Measurements from ENCODE around the gene SLC5A10.

GRCh38 chr17:18946536-18946935, 5.4 kb upstream of the SLC5A10 start:
- TF ChIP-seq CTCF (conservative IDR thresholded peaks at IDR 0.05) (no peak), ZFX (IDR thresholded peaks at IDR 0.05) (no peak)

All from C4-2B (cell line).